ENCODE data around the gene DCC. TPM values are rescaled to one million over a fixed set of nuclear protein-coding genes. Genes with fewer than 3 reads are reported as not detected.

Gene DCC
- total and polyA plus RNA-seq, 9 of the 15 experiments (the other 6 are each of a cell fraction or from before 2014, with no cell fraction given), result not detected

- TF ChIP-seq HLTF (IDR thresholded peaks at IDR 0.05), result no peak
These were observed 119.9 kb downstream of the DCC start (continued) for GRCh38 chr18:52459890-52460289.

GRCh38 chr18:52462853-52463252 lies 122.9 kb downstream of the DCC start:
- no peak for DNase-seq (ENCODE audit: extremely low read depth in 1 of 4, low spot score in 3 of 4)
- no peak overlapping the region for H3K4me2 ChIP-seq (ENCODE audit: insufficient read depth, low read length)
- H3K9me1 ChIP-seq (ENCODE audit: control insufficient read depth, insufficient read depth, low read length), result no peaks in the 10 kb centered on the region
- no peaks in the 10 kb centered on the region for H4K20me1 ChIP-seq (replicated peaks; ENCODE audit: control insufficient read depth, insufficient read depth, low read length)
- H3K4me1 ChIP-seq (replicated peaks in 1 of 2; ENCODE audit: control insufficient read depth in 2 of 2, insufficient read depth in 2 of 2, low read length in 2 of 2), result no peaks in the 10 kb centered on the region
- no peak overlapping the region for H3K4me3 ChIP-seq
- ATAC-seq, result no peak
- BruUV-seq (replicated peaks), result no TSS peak
- no peak for FAIRE-seq
- no peak overlapping the region for H2AFZ ChIP-seq (ENCODE audit: low read depth, low read length)
- H3K9me3 ChIP-seq (replicated peaks; ENCODE audit: control insufficient read depth, insufficient read depth, low read depth, low read length), result no peaks in the 10 kb centered on the region
- H3K9ac ChIP-seq (ENCODE audit: insufficient read depth in 1 of 2, low read depth in 2 of 2, low read length in 2 of 2), result no peak overlapping the region
- POLR2A ChIA-PET, result no interaction called here
- no peaks in the 10 kb centered on the region for H3K36me3 ChIP-seq (ENCODE audit: control insufficient read depth, insufficient read depth, low read length)
- CTCF ChIA-PET (ENCODE audit: low intra/inter-chr PET ratio), result no interaction called here
- in situ Hi-C loops (cut with MboI), result no loop called here
- WGBS (ENCODE audit: insufficient coverage, low coverage, missing lambda C conversion rate), result 3% methylated on average over 4 of the region's 4 CpGs
- no peaks in the 10 kb centered on the region for H3K79me2 ChIP-seq (ENCODE audit: control insufficient read depth, insufficient read depth, low read length)
- no peaks in the 10 kb centered on the region for H3K27me3 ChIP-seq (ENCODE audit: control insufficient read depth in 2 of 2, insufficient read depth in 2 of 2, low read length in 2 of 2)
- intact Hi-C loops (cut with micrococcal nuclease), result no loop called here
- TF ChIP-seq DNMT1 (IDR thresholded peaks at IDR 0.05) (no peak), PHB2 (IDR thresholded peaks at IDR 0.05; ENCODE audit: low read depth) (no peak), HOMEZ (CRISPR knock-in tag; IDR thresholded peaks at IDR 0.05) (no peak), FUS (optimal IDR thresholded peaks at IDR 0.05; ENCODE audit: low read depth, low read length) (no peak), MBD1 (CRISPR knock-in tag; IDR thresholded peaks at IDR 0.05) (no peak), ZNF253 (CRISPR knock-in tag; conservative IDR thresholded peaks at IDR 0.05) (no peak), ARID3B (CRISPR knock-in tag; IDR thresholded peaks at IDR 0.05; ENCODE audit: borderline replicate concordance) (no peak), FOXP1 (CRISPR knock-in tag; IDR thresholded peaks at IDR 0.05) (no peak), ZNF224 (CRISPR knock-in tag; IDR thresholded peaks at IDR 0.05) (no peak), KDM5B (IDR thresholded peaks at IDR 0.05; ENCODE audit: insufficient replicate concordance, low read depth, low read length) (no peak), ZNF79 (CRISPR knock-in tag; IDR thresholded peaks at IDR 0.05; ENCODE audit: low read depth) (no peak), RCOR1 (IDR thresholded peaks at IDR 0.05; ENCODE audit: borderline replicate concordance in 1 of 2, low read depth in 2 of 2, low read length in 2 of 2) (no peak)
- H3K27ac ChIP-seq (ENCODE audit: extremely low read depth, low read depth, low read length), result no peak overlapping the region

All from K562 (cell line).